Suprapubic skin (tissue), 4 donors: ENCODE results near the gene TPD52L1. TPM values are rescaled to one million over a fixed set of nuclear protein-coding genes. Genes with fewer than 3 reads are reported as not detected.

Experiments used
- DNase-seq, 2 donors: peaks; one replicate each; pipeline ENCODE4 v3.0.0-alpha.2; 2019; ENCODE audit warnings: low spot score in 2 of 2
- H3K27ac ChIP-seq: fragments of 200-600 bp; sonication (generic); one replicate; pipeline ENCODE4 v1.5.1; 2019
- H3K27me3 ChIP-seq: fragments of 200-600 bp; sonication (generic); one replicate; pipeline ENCODE4 v1.5.1; 2019
- H3K36me3 ChIP-seq: fragments of 200-600 bp; sonication (generic); one replicate; pipeline ENCODE4 v1.5.1; 2019
- H3K4me1 ChIP-seq: fragments of 200-600 bp; sonication (generic); one replicate; pipeline ENCODE4 v1.5.1; 2019
- H3K4me3 ChIP-seq: fragments of 200-600 bp; sonication (generic); one replicate; pipeline ENCODE4 v1.5.1; 2019; ENCODE audit warnings: mild to moderate bottlenecking
- H3K9me3 ChIP-seq: fragments of 200-600 bp; sonication (generic); one replicate; pipeline ENCODE4 v1.5.1; 2019
- EP300 ChIP-seq: sonication (generic); formaldehyde crosslinking; IDR thresholded peaks from one replicate; pipeline ENCODE4 v1.6.1; 2017; ENCODE audit warnings: antibody characterized with exemption
- POLR2A ChIP-seq, 2 donors: fragments of 450-650 bp; IDR thresholded peaks; one replicate each; pipeline ENCODE4 v1.6.1; 2017; ENCODE audit warnings: antibody characterized with exemption in 2 of 2, mild to moderate bottlenecking in 2 of 2, moderate library complexity in 2 of 2
- POLR2AphosphoS5 ChIP-seq, 3 donors: sonication (generic); formaldehyde crosslinking; IDR thresholded peaks; one replicate each; pipeline ENCODE4 v1.6.1; 2017; ENCODE audit warnings: antibody characterized with exemption in 3 of 3
- WGBS: methylation state at CpG from one replicate; pipeline ENCODE4 v1.1.5; 2018; 5-methylcytosine and 5-hydroxymethylcytosine counted together
- total RNA-seq, 4 donors: library from RNA; depleted of rRNA; stranded (reverse); fragments of >200 nt; gene quantifications; one replicate each; pipeline ENCODE4 v1.1.0, GENCODE V29; 2016
- TF ChIP-seq, protein P1 (sequence below), 2 donors: fragments of 200-600 bp in 1 of 2; fragments of 450-650 bp in 1 of 2; sonication (generic) in 1 of 2; IDR thresholded peaks; one replicate each; pipeline ENCODE4 v1.5.1; 2016 to 2019; ENCODE audit warnings: antibody characterized with exemption in 2 of 2, mild to moderate bottlenecking in 1 of 2, moderate library complexity in 1 of 2

The TPD52L1 gene
- total RNA-seq, 4 donors from 2014 or later: 146 to 202 (median 190) TPM

DNA sequence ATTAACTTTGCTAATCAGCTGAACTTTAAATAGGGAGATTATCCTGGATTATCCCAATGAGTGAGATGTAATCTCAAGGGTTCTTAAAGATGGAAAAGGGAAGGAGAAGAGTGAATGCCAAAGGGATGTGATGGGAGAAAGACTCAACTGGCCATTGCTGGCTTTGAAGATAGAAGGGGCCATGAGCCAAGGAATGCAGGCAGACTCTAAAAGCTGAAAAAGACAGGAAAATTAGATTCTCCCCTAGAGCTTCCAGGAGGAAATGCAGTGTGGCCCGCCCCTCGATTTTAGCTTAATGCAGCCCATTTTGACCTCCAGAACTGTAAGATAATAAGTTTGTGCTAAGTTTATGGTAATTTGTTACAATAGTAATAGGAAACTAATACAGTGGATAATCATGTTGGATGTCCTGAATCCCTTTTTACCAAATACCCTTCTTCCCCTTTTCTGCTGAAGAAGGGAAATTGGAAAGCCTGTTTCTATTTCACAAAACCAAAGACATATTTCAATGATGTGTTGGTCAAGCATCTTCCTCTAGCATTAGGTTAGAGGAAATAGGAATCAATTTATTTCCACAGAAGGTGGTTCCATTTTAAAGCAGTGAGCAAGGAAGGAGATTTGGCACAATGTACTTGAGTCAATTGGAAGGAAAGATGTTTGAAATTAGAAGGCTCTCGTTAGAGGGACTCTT lies 151.5 kb downstream of the TPD52L1 start:
- 88% methylated on average over 3 of the region's 3 CpGs for WGBS

DNA sequence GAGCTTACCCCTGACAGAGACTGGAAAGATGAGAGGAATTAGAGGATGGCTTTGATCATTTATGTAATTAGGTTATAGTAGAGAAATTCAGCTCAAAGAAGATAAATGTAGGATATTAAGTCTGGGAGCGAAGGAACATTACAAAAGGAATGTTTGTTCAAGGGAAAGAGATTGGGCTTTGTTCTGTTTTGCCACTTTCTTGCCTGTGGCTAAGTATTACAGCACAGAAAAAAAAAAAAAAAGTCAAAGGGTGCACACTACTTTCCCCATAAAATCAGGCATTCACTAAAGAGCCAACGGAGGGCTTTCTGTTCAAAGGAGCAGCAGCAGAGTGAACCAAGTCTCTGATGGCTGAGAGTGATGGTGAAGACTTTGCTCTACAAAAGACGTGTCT lies 153.2 kb downstream of the TPD52L1 start:
- TF ChIP-seq POLR2A (IDR thresholded peaks at IDR 0.05) (no peak), POLR2AphosphoS5 (IDR thresholded peaks at IDR 0.05) (no peak), EP300 (no peak)
- TF ChIP-seq, protein P1, sequence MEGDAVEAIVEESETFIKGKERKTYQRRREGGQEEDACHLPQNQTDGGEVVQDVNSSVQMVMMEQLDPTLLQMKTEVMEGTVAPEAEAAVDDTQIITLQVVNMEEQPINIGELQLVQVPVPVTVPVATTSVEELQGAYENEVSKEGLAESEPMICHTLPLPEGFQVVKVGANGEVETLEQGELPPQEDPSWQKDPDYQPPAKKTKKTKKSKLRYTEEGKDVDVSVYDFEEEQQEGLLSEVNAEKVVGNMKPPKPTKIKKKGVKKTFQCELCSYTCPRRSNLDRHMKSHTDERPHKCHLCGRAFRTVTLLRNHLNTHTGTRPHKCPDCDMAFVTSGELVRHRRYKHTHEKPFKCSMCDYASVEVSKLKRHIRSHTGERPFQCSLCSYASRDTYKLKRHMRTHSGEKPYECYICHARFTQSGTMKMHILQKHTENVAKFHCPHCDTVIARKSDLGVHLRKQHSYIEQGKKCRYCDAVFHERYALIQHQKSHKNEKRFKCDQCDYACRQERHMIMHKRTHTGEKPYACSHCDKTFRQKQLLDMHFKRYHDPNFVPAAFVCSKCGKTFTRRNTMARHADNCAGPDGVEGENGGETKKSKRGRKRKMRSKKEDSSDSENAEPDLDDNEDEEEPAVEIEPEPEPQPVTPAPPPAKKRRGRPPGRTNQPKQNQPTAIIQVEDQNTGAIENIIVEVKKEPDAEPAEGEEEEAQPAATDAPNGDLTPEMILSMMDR (IDR thresholded peaks at IDR 0.05): no peak
- Histone ChIP-seq H3K4me1 (peaks cover 10% of the 10 kb centered on the region), H3K27ac (no peak overlapping the region), H3K9me3 (no peaks in the 10 kb centered on the region), H3K36me3 (no peaks in the 10 kb centered on the region), H3K27me3 (no peaks in the 10 kb centered on the region), H3K4me3 (no peak overlapping the region)
- WGBS: 73% methylated on average over 3 of the region's 3 CpGs
- DNase-seq: no peak

More for the DNA sequence above, 151.5 kb downstream of the TPD52L1 start:
- peaks cover 15% of the 10 kb centered on the region for H3K4me1 ChIP-seq
- H3K27ac ChIP-seq: no peak overlapping the region
- H3K4me3 ChIP-seq: no peak overlapping the region
- H3K9me3 ChIP-seq: no peaks in the 10 kb centered on the region
- H3K27me3 ChIP-seq: no peaks in the 10 kb centered on the region
- no peak for DNase-seq
- H3K36me3 ChIP-seq: no peaks in the 10 kb centered on the region
- no peak for TF ChIP-seq POLR2A (IDR thresholded peaks at IDR 0.05)
- TF ChIP-seq, protein P1 (IDR thresholded peaks at IDR 0.05): no peak
- no peak for TF ChIP-seq EP300
- no peak for TF ChIP-seq POLR2AphosphoS5 (IDR thresholded peaks at IDR 0.05)

DNA sequence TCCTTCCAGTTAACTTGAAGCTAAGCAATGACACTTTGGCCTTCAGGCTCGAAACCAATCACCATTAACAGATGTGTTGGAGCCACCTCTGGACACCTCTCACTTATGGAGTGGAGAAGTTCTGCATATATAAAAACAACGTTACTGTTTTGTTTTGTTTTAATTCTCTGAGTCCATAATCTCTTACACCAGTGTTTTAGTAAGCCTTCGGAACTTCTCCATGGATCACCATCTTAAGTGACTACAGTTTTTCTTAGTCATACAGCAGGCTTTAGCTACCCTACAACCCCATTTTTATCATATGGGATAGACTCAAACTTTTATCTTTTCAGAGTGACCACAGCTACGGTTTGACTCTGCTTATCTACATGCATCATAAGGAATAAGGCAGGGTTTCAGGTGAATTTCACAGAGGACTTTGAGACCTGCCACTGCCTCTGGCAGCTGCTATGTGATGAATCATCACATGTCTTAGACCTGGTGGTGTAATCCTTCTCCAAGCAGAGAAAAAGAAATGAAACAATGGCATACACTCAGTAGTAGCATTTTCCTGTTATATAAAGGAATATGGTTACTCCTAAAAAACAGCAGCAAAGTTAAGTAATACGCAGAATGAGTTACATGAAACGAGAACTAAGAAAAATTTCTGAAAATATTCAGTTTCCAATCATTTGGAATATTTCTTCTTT lies 153.7 kb downstream of the TPD52L1 start:
- TF ChIP-seq, protein P1 (IDR thresholded peaks at IDR 0.05): no peak
- TF ChIP-seq EP300: no peak
- no peak for TF ChIP-seq POLR2AphosphoS5 (IDR thresholded peaks at IDR 0.05)
- no peak for TF ChIP-seq POLR2A (IDR thresholded peaks at IDR 0.05)
- Histone ChIP-seq H3K9me3 (no peaks in the 10 kb centered on the region), H3K27ac (no peak overlapping the region), H3K4me3 (no peak overlapping the region), H3K36me3 (no peaks in the 10 kb centered on the region), H3K27me3 (no peaks in the 10 kb centered on the region), H3K4me1 (peaks cover 5% of the 10 kb centered on the region)
- no peak for DNase-seq
- 85% methylated on average over 6 of the region's 6 CpGs for WGBS

DNA sequence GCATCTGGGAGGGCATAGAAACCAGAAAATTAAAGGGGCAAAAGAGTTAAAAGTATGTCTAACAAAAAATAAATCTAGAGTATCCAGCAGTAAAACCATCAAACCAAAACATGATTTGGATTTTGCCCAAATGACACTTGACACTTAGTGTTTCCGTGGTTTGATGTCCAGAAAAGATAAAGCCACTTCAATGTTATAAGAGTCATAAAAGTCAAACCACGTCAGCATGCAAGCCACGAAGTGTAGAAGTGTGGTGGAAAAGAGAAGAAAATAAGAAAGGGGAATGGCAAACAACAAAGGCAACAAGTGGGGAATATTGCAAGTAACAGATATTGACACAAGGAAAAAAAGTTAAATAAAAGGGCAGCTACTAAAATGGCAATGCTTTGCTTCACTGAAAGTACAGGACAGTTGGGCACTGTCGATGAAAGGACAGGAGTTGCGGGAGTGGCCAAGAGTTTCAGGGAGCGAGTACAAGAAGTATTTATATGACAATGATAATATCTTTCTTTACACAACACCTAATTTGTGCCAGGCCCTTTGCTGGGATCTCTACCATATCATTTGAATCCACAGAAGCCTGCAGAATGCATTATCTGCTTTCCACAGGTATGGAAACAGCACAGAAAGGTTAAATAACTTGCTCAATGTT lies 154.5 kb downstream of the TPD52L1 start:
- Histone ChIP-seq H3K36me3 (no peaks in the 10 kb centered on the region), H3K27me3 (no peaks in the 10 kb centered on the region), H3K9me3 (no peaks in the 10 kb centered on the region), H3K4me3 (no peak overlapping the region), H3K4me1 (peaks cover 3% of the 10 kb centered on the region), H3K27ac (no peak overlapping the region)
- TF ChIP-seq EP300 (no peak), POLR2AphosphoS5 (IDR thresholded peaks at IDR 0.05) (no peak)
- DNase-seq: no peak
- WGBS: 54% methylated on average over 6 of the region's 6 CpGs

DNA sequence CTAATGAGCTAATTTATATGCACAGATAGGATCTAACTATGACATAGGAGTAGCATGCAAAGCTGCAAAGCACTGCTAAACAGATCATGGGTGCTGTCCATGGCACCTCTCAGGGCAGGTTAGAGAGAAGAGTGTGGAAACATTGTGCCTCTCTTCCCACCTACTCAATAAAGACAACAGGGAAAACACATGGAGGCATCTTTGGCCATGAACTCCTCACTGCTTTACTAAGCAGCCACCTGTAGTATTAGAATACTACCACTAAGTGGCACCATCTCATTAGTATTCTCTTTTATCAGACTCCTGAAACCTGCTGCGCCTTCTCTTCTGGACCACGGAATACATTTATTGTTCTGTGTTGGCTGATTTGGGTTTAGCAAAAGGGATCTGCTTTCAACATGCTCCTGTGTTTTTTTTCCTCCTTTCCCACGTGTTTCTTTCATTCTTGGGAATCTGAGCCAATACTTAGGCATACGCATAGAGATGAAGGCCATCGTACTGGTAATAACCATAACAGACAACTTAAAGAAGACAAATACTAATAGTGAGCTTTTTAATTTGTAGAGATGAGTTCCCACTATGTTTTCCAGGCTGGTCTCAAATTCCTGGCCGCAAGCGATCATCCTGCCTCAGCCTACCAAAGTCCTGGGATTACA lies 157.5 kb downstream of the TPD52L1 start:
- Histone ChIP-seq H3K9me3 (no peaks in the 10 kb centered on the region), H3K4me3 (no peak overlapping the region), H3K36me3 (no peaks in the 10 kb centered on the region), H3K27ac (no peak overlapping the region), H3K27me3 (no peaks in the 10 kb centered on the region), H3K4me1 (peaks cover 3% of the 10 kb centered on the region)
- no peak for DNase-seq
- WGBS: 46% methylated on average over 7 of the region's 7 CpGs
- no peak for TF ChIP-seq POLR2AphosphoS5 (IDR thresholded peaks at IDR 0.05)
- TF ChIP-seq, protein P1 (IDR thresholded peaks at IDR 0.05): peak; percentile 67 to 77
